Hematopoietic multipotent progenitor cell treated with erythropoietin and hydrocortisone succinate and interleukin-3 and kit ligand, for 15 days (in vitro differentiated cells): ENCODE results near the gene IGSF21.

Experiments used
- DNase-seq: peaks from one replicate; pipeline ENCODE4 v3.0.0-alpha.2; 2015; ENCODE audit warnings: low spot score

Gene IGSF21

DNA sequence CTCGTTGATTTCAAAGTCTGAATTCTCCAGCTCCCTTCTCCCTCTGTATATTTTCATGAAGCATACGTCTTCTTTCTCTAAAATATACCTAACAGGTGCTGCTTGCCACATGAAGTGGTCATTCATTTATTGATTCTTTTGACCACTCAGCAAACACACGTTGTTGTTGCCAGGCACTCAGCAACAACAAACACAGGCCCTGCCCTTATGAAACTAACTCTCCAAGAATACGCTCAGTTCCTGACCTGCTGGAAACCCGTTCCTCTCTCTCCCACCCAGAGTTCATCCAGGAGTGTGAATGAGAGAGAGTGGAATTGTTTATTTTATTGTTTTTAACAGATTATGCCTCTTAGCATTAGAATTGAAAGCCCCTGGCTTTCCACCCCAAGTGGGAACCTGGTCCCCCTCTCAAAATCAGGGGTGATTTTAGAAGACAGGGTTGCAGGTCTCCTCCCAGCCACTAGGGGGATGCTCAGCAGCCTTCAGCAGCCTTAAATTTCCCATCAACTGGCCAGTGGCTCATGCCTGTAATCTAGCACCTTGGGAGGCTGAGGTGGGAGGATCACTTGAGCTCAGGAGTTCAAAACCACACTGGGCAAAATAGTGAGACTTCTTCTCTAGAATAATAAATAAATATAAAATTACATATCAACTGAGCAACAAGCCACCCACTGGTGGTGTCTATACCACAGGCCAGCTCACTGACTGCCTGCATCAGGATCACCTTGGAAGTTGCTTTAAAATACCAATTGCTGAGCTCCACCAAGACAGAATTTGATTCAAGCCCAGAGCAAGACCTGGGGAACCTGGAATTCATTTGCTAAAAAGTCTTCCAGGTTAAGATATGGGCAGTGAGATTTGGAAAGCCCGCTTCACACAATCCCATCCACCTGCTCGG is 192.1 kb downstream of the IGSF21 start:
- peak; percentile 21 for DNase-seq

DNA sequence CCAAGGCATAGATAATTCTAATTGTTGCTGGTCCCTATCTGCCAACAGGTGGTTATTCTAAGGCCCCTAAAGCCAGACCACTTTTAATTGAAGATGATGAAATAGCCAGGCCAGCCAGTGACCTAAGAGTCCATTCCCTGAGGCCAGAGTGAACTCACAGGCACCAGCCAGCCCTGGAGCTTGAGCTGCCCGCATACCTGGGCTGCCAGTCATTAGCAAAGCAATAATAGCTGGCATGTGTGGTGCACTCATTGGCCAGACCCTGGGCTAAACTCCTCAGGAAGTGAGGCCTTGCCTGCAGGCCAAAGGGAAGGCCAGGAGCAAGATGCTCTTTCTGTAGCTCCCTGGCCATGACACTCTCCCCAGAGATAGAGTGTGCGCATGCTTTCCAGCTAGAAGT is 192.8 kb downstream of the IGSF21 start:
- no peak for DNase-seq

DNA sequence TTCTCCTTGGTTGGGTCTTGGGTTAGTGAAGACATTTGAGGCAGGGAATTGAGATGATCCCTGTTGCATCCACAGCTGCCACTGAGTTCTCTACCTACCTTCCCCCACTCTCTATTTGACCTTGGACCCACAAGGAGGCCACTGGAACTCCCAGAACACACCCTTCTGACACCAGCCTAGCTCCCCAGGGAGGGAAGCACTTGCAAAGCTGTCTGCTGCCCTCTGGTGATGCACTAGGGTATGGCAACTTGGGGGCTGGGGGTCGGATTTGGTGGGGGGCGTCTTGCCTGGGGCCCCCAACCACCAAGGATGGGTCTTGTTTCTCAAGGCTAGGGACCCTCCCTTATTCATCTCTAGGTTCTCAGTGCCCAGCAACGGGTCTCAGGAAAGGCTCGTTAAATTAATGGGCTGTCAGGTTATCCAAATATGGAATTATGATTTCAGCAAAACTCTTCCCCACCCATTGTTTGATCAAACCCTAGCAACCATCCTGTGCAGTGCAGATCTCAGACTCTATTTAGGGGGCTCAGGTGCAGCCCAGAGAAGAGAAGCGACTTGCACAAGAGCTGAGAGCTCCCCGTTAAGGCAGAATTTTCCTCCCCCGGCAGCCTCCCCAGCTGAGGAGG is 195.3 kb downstream of the IGSF21 start:
- DNase-seq: no peak

DNA sequence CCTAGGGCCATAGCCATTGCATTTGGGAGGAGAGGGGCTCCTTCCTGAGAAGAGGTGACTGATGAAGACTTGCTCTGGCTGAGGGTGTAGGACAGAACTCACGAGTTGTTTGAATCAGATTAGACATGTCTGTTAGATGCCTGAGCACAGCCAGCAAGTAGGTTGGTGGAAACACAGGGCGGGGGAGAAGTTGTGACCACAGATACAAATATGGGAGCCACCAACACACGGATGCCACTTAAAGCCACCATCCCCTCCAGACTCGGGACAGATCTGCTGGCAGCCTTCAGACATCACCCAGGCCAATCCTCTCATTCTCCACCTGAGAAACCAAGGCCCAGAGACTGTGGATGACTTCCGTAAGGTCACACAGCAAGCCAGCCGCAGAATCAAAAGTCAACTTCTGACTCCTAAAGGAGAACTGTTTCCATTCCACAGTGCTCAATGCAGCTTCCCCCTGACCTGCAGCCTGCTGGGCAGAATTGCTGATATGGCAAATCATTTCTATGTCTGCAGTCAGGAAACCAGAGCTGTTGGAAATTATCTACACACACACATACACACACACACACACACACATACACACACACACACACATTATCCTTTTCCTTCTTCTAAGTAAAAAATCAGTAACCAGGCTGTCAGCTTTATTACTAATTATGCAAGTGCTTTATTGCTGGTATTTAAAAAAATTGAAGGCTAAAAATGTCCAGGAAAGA is 196.7 kb downstream of the IGSF21 start:
- DNase-seq: no peak

DNA sequence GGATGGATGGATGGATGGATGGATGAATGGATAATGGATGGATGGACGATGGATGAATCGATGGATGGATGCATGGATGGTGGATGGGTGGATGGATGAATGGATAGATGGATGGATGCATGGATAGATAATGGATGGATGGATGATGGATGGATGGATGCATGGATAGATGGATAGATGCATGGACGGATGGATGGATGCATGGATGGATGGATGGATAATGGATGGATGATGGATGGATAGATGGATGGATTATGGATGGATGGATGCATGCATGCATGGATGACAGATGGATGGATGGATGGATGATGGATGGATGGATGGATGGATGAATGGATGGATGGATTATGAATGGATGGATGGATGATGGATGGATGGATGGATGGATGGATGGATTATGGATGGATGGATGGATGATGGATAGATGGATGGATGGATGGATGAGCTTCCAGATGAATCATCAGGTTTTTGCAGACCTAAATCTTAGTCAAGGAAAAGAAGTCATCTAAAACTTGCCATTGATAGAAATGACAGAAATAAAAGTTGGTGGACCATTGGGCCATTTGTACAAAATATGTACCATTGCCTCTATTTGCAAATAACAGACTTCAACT is 197.7 kb downstream of the IGSF21 start:
- DNase-seq: no peak

DNA sequence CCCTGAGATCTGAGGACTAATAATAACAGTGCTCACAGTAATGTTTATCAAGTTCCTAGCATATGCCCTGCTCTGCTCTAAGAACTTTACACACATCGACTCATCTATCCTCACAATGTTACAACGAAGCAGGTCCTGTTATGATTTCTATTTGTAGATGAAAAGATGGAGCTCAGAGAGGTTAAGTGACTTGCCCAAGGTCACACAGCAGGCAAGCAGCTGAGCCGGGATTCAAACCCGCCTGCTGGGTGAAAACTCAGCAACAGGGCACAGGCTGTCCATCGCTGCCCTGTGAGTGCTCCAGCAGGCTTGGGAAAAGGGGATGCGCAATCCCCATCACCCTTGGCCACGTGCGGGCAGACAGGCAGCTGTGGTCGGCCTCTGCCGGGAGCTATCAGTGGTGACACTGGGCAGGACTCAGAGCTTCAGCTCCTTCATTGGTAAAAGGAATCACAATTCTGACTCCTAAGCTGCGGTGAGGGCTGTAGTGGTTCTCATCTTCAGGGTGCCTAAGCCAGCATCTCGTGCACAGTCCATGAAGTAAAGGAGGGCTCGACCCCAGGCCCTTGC is 199.8 kb downstream of the IGSF21 start:
- no peak for DNase-seq

DNA sequence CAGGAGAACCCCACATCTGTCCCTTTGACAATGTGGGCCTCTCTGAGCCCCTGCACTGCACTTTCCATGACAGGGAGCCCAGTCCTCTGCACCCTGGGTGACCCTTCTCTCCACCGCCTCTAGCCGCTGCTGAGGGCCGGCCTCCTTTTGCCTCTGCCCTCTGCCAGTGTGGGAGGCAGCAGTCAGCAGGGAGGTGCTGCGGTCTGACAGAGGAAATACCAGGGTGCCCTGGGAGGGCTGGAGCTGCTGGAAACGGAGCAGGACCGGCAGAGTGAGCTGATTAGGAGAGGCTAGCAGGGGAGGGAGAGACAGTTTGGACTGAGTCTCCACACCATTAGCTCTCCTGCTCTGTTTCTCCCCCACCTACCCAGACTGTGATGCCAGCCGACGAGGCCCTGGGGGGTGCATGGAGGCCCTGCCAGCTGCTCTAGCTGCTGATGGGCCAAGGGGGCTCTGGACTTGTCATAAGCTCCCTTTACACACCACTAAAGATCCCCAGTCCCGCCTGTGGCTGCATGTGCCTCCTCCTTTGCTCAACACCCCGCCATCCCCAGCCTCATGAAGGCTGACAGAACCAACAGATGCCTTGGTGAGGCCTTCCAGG is 202.1 kb downstream of the IGSF21 start:
- no peak for DNase-seq

DNA sequence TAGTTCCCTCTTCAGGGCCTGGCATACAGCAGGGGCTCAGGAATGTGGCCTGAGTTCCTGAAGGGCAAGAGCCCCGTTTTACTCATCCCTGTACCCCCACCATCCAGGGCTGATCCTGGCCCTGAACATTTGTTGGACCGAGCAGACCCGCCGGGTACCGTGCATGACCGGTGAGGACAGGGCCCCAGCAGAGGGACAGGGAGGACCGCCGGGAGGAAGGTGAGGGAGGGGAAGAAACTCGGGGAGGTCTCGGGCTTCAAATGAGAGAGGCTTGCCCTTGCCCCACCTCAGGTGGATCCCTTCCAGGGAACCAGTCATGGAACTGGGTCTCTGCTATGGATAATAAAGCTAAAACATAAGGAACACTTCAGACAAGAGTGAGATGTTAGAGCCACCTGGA is 205.4 kb downstream of the IGSF21 start:
- DNase-seq: no peak

DNA sequence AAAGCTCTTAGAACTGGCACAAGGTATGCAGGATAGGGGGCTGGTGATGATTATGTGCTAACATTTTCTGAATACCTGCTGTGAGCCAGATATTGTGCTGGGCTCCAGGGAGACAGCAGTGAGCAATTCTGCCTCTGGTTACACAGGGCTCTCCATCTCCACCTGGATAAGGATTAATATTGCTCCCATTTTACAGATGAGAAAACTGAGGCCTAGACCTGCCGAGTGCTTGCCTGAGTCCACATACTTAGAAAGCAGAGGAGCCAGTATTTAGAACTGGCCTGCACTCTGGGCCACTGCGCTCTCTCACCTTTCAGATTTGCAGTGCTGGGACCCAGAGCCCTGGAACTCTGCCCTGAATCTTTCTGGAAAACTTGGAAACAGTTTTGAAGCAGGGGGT is 205.9 kb downstream of the IGSF21 start:
- no peak for DNase-seq

DNA sequence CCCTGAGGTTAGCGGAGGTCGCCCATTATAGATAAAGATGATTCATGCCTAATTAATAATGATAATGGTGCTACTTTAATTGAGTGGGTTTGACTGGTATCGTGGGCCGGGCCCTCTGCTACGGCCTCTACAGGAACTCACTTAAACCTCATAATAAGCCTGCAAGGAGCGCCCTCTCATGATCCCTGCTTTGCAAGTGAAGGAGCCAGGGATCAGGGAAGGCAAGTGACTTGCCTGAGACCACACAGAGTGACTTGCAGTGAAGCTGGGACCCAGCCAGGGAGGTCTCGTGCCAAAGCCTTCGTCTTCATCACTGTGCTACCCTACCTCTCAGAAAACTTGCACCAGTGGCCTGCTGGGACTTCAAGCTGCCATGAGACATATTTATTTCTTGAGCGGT is 206.8 kb downstream of the IGSF21 start:
- no peak for DNase-seq

DNA sequence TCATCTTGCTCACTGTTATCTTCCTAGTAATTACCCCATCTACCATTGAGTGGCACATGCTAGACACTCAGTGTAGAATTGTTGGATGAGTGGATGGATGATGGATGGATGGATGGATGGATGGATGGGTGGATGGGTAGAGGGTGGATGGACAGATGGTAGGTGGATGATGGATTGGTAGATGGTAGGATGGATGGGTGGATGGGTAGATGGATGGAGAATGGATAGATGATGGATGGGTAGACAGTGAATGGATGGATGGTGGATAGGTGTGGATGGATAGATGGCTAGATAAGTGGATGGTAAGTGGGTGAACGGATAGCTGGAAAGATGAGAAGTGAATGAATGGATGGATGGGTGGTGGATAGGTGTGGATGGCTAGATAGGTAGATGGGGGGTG is 207.9 kb downstream of the IGSF21 start:
- DNase-seq: no peak

DNA sequence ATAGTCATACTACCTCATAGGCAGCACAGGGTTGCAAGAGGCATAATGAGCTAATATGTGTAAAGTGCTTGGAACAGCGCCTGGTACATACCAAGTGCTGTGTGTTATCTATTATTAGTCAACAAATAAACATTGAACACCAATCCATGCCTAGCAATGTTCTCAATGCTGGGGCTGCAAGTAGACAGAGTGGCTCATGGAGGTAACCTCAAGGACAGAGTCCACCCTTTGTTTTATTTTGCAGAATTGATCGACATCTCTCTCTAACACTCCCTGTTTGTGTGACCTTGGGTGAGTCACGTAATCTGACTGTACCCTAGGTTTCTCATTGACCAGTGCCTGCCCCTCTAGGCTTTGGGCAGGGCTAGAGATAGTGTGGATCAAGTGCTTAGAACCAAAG is 209.2 kb downstream of the IGSF21 start:
- DNase-seq: no peak

DNA sequence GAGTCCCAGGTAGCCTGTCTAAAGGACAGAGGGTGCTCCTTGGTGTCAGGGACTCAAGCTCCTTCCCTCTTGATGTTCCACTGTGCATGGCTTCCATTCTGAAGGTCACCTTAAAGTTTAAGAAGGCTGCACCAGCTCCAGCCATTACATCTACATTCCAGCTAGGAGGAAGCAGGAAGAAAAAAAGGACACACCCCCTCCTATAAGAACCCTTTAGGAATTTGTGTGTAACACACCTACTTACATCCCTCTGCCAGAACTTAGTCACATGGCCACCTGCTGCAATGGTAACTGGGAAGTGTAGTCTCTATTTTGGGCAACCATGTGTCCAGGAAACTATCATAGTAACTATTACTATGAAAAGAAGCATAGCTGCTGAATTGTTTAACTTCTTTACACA is 211.5 kb downstream of the IGSF21 start:
- no peak for DNase-seq

DNA sequence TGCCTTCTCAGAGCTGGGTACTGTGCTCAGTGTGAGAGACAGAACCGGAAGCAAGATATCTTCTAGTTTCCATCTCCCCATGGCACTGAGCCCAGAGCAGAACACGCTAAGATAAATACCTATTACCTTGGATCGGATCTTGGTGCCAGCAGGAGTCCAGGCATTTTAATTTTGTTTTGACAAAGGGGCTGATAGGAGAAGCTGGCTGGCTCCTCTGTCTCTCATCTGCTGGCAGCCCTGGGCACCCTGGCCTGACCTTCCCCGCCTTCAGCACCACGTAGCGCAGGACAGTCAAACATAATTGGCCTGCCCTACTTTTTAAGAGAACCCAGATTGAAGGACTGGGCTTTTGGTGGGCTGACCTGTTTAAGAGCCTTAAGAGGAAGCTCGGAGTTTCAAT is 212.5 kb downstream of the IGSF21 start:
- DNase-seq: no peak

DNA sequence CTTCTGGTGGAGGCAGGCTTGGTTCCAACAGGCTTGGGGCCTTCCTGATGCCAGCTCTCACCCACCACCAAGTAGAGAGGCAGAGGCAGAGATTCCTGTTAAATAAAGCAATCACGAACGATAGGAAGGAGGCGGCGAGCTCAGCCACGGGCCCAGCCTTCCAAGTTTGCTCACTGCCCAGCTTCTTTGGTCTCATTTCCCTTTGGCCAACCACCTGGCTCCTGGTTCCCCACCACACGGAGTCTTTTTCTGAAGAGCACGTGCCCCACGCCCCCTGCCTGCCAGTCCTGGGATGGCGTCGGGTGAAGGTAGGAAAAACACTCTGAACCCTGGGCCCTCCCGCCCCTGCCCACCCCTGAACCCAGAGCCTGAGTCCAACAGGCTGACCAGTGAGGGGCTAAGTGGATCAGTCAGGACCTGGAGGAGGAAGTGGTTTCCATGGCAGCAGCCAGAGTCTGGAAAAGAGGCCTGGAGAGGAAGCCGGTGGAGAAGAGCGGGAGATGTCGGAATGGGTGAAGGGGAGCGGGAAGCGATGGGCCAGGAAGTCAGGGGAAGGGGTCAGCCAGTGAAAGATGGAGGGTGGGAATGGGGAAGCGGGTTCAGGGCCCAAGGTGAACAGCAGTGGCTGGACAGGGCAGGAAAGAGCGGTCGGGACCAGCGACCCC is 214.9 kb downstream of the IGSF21 start:
- no peak for DNase-seq

DNA sequence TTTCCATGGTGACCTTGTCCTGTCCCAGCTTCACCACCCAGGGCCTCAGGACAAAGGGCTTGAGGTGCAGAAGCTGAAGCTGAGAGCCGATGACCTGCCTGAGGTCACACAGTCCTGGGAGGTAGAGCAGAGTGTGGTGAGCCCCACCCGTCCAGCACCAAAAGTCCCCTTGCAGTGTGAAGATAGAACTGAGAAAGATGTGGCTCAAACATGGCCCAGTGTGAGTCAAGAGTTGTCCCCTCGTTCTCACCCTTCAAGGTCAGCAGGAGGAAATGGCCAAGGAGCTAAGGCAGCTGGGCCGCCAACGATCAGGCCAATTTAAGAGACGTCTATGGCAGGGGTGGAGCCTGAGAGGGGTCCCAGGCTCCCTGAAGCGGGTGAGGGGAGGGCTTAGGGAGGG is 215.7 kb downstream of the IGSF21 start:
- DNase-seq: no peak

DNA sequence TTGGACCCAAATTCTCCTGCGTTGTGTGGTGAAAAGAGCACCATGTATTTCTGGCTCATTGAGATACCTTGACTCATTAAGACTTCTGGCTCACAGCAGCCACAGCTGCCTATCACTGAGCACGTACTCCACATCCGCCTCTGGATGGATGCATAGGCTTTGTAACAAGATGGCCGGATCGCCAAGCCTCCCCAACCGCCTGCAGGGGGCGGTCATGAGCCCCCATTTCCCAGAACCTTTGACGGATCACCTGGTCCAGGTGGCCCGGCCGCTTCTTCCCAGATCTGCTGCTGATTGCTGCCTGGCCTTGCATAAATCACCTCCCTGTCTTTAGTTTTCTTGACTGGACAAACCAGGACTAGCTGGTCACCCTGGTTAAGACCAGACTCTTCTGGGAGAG is 216.6 kb downstream of the IGSF21 start:
- no peak for DNase-seq

DNA sequence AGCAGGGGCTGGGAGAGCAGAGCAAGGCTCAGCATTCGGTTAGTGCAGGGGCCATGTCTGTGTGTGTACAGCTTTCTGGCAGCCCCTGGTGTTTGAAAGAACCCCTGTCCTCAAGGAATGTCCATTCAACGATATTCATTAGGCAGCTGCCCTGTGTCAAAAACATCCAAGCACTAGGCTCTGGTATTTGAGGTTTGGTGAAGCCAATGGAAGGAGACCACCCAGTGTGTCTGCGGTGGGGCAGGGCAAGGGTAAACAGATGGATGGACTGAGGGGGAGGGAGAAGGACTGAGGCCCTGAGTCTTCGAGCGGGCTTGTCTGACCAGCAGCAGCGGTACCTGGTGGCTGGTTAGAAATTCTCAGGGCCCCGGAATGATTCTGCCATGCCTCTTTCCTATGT is 217.5 kb downstream of the IGSF21 start:
- no peak for DNase-seq

DNA sequence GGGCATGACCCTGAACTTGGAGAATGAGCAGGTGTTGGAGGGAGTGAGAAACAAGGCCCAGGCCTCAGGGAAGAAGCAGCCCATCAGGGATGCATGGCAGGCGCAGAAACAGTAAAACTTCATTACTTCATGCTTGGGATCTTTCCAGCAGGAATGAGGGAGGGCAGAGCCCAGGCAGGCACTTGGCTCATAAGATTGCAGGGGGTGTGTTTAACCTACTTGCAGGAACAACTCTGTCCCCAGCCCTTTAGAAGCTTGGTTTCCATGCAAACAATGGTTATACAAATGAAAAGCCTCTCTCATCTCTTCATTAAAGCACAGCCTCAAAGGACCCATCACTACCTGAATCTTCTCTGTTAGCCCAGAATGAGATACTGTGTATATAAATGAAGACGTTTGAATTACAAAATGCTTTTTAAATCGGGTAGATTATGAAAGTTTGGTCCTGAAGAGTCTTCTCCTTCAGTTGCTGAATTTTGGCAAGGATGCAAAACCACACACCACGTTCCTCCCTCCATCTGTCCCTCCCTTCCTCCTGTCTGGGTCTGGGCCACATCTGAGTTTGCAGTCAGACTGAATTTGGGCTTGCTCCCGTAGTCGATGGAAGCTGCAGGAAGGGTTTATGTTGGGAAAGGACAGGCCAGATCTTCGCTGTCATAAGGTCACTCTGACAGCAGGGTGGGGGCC is 218.8 kb downstream of the IGSF21 start:
- no peak for DNase-seq

DNA sequence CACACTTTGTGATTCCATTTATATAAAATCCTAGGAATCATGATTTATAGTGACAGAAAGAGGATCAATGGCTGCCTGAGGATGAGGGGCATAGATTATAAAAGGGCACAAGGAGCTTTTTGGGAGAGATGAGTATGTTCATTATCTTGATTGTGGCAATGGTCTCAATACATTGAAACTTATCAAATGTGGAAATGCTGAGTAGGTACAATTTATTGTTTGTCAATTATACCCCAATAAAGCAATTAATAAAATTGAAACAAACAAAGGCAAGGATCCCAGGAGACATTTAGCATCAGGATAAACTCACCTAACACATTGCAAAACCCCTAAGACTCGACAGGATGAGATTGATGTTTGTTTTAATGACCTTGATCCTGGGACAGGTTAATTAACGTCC is 220.1 kb downstream of the IGSF21 start:
- no peak for DNase-seq

DNA sequence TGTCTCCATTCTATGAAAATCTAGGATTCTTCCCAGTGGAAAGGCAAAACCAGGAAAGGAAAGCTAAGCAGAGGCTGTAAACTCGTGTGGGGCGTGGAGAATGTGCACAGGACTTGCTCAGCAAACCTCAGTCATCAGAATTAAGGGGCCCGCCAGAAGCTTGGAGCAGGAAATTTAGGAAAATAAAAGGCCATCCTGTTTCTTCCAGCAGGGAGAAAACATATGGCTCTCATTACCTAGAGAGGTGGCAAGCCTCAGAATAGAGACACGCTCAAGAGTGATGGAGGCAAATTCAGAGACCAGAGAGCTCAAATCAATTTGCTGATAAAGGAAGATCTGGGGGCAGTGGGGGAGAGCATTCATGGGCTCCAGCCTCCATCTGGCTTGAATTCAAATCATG is 221.2 kb downstream of the IGSF21 start:
- DNase-seq: no peak
